Measurements from ENCODE around the gene MYMK.

The MYMK gene

DNA sequence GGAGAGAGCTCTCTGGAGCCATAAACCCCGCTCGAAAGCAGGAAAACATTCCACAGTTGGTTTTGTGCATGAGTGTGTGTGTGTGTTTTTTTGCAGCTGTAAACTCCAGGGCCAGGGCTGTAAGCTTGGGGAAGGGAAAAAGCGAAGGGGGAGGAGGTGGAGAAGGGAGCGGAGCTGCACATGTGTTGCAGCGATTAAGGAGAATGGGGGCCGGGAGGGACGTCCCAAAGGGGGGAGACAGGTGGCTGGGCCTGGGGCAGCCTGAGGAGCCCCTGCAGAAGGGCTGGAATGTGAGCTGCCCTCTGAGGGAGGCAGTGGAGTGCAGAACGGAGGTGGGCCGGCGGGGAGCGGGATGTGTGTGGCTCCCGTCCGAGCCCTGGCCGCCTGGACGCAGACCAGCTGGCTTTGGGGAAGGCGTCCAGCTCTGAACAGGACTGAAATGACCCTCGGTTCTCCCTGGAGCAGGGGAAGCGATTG lies 2.7 kb upstream of the MYMK start:
- no peak for DNase-seq (ENCODE audit: extremely low spot score)
- CTCF ChIA-PET, result interaction anchor here (0.6 kb wide), 1 partner anchor 164 kb away, joined by 3 read pairs; no protein-coding TSS in a partner anchor
- POLR2A ChIA-PET, result no interaction called here
- no peak for TF ChIP-seq ARNT (IDR thresholded peaks at IDR 0.05)
- no peak for TF ChIP-seq FOXK2 (IDR thresholded peaks at IDR 0.05)

DNA sequence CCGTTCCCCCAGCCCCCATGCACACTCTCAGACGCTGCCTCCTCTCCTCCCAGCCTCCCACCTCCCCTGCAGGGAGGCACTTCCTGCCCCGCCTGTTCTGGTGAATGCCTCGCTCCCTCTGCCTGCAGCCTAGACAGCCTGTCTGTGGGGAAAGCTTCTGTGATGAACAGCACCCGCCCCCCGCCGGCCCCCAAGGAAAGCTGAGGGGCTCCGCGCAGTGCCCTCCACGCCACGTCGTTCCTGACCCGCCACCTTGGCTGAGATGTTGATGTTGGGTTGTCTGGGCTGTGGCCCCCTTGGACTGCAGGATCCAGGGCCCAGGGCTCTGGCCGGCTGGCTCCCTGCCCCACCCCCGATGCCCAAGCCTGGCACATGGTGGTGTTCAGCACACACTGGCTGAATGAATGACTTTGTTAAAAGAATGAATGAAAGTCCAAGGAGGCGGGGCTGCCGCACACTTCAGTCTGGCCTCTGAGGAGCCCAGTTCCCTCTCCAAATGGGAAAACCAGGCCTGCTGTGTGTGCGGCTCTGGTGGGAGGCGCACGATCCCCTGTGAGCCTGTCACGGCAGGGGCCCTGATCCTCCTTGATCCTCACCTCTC lies 2.1 kb upstream of the MYMK start:
- TF ChIP-seq FOXK2 (IDR thresholded peaks at IDR 0.05), result no peak
- no peak for TF ChIP-seq ARNT (IDR thresholded peaks at IDR 0.05)
- TF ChIP-seq, protein P1, sequence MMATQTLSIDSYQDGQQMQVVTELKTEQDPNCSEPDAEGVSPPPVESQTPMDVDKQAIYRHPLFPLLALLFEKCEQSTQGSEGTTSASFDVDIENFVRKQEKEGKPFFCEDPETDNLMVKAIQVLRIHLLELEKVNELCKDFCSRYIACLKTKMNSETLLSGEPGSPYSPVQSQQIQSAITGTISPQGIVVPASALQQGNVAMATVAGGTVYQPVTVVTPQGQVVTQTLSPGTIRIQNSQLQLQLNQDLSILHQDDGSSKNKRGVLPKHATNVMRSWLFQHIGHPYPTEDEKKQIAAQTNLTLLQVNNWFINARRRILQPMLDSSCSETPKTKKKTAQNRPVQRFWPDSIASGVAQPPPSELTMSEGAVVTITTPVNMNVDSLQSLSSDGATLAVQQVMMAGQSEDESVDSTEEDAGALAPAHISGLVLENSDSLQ (IDR thresholded peaks at IDR 0.05), result no peak
- no peak for TF ChIP-seq SUZ12 (IDR thresholded peaks at IDR 0.05)
- no peak for TF ChIP-seq NFRKB (IDR thresholded peaks at IDR 0.05)
- no peak for TF ChIP-seq FOXA1 (IDR thresholded peaks at IDR 0.05)
- no peak for TF ChIP-seq TARDBP (IDR thresholded peaks at IDR 0.05)
- no peak for TF ChIP-seq BHLHE40 (IDR thresholded peaks at IDR 0.05; ENCODE audit: borderline replicate concordance)
- ChIA-PET POLR2A (interaction anchor here (0.6 kb wide), 1 partner anchor 644 kb away, joined by 4 read pairs; no protein-coding TSS in a partner anchor), CTCF (no interaction called here)
- no peak for DNase-seq (ENCODE audit: extremely low spot score)

DNA sequence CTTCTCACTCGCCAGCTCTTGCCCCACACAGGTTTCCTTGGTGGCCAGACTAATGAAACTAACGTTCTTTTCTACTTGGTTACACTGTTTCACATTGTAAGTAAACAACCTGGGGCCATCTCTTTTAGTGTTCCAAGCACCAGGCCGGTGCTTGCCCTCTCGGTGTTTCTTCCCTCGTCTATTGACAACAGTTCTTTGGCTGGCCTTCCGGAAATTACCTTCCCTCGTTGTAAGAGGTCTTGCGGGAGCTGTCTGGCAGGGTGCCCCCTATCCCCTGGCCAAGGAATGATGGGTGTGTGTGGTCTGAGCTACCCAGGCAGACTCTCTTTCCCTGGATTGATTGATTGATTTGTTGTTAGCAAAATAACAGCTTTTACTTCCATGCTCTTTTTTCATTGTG lies 918 bp upstream of the MYMK start:
- ChIA-PET CTCF (no interaction called here), POLR2A (no interaction called here)

DNA sequence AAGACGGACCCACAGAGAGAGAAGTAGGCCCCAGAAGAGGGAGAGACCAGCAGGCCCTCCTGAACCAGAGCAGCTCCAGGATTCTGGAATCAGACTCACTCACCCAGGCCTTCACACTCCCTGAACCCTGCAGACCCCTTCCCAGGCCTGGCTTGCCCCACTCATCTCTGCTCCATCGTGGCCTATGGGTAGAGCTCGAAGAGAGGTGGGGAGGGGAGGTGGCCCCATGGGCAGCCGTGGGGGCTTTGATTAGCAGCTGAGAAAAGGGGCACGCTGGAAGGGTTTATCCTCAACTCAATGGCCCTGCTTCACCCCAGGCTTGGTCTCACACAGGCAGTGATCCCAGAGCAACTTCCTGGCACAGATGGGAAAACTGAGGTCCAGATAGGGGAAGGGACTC lies 613 bp downstream of the MYMK start:
- ChIA-PET POLR2A (no interaction called here), CTCF (no interaction called here)
- DNase-seq (ENCODE audit: extremely low spot score), result no peak
- no peak for TF ChIP-seq ELF4 (IDR thresholded peaks at IDR 0.05)

More for the DNA sequence above, 918 bp upstream of the MYMK start:
- TF ChIP-seq ARNT (IDR thresholded peaks at IDR 0.05) (no peak), FOXA1 (IDR thresholded peaks at IDR 0.05) (no peak), ZNF384 (IDR thresholded peaks at IDR 0.05) (no peak), HDGF (IDR thresholded peaks at IDR 0.05; ENCODE audit: borderline replicate concordance) (no peak), CTBP1 (IDR thresholded peaks at IDR 0.05; ENCODE audit: borderline replicate concordance) (no peak), FOXK2 (IDR thresholded peaks at IDR 0.05) (no peak), L3MBTL2 (conservative IDR thresholded peaks at IDR 0.05) (no peak), BHLHE40 (IDR thresholded peaks at IDR 0.05; ENCODE audit: borderline replicate concordance) (no peak), NFRKB (IDR thresholded peaks at IDR 0.05) (no peak), LEF1 (IDR thresholded peaks at IDR 0.05; ENCODE audit: borderline replicate concordance) (no peak), ELF4 (IDR thresholded peaks at IDR 0.05) (no peak), SUZ12 (IDR thresholded peaks at IDR 0.05) (no peak), SP1 (IDR thresholded peaks at IDR 0.05) (no peak), FOXM1 (IDR thresholded peaks at IDR 0.05; ENCODE audit: borderline replicate concordance) (no peak), TARDBP (IDR thresholded peaks at IDR 0.05) (no peak)
- TF ChIP-seq, protein P1 (IDR thresholded peaks at IDR 0.05), result no peak
- no peak for DNase-seq (ENCODE audit: extremely low spot score)

DNA sequence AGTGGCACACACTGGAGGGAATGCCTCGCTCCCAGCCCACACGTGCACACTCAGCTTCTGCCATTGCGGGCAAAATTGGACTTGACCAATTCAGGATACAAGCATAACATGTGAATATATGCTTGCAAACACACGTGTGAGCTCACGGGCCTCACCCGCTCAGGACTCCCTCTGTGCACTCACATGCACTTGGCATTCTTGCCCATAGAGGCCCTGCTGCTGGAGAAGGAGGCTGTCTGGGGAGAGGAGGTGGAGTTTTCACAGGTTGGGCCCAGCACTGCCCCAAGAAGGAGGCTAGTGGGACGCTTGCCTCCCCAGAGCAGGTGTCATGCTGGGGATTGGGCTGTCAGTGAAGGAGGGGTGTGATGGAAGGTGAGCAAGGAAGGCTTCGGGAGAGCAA lies 1.7 kb downstream of the MYMK start:
- ChIA-PET POLR2A (no interaction called here), CTCF (interaction anchor here (0.6 kb wide), 1 partner anchor 14 kb away, joined by 4 read pairs; no protein-coding TSS in a partner anchor)
- no peak for DNase-seq (ENCODE audit: extremely low spot score)
- TF ChIP-seq L3MBTL2 (conservative IDR thresholded peaks at IDR 0.05), result no peak
- no peak for TF ChIP-seq SP1 (IDR thresholded peaks at IDR 0.05)
- no peak for TF ChIP-seq LEF1 (IDR thresholded peaks at IDR 0.05; ENCODE audit: borderline replicate concordance)

DNA sequence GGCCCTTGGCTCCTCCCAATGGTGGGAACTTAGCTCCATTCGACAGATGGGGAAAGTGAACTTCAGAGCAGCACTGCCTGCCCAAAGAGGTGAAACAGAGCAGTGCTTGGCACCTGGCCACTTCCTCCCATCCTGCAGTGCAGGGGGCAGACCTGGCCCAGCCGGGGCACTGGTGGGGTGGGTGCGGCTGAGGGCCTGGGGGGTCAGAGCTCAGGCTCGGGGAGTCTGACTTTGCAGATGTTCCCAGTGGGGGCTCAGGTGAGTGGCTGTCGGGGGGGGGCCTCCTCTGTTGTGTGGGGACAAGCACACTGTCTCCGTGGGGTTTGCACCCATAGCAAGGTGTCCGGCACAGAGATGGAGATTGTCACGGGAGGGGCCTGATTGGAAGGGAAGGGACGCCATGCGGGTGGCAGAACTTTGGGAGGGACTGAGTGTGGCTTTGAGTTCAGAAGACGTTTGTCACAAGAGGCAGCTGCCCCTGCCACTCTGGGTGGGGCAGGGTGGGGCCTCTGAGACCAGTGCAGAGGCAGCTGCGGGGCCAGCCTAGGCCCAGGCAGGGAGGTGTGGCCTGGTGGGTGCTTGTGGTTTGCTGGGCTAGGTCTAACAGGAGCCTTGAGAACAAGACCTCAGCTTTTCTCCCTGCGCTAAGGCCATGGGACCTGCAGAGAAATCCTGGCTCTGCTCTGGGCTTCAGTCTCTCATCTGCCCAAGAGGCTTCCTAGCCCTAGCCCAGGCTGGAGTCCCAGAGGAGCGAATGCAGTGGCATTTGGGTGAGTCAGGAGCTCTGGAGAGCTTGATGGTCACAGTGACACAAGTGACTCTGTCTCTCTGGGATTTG lies 2.5 kb downstream of the MYMK start:
- POLR2A ChIA-PET, result no interaction called here
- no peak for DNase-seq (ENCODE audit: extremely low spot score)

More for the DNA sequence above, 2.5 kb downstream of the MYMK start:
- no peak for TF ChIP-seq SP1 (IDR thresholded peaks at IDR 0.05)
- no peak for TF ChIP-seq ARNT (IDR thresholded peaks at IDR 0.05)
- no peak for TF ChIP-seq ZNF384 (IDR thresholded peaks at IDR 0.05)
- no peak for TF ChIP-seq HDGF (IDR thresholded peaks at IDR 0.05; ENCODE audit: borderline replicate concordance)
- TF ChIP-seq SUZ12 (IDR thresholded peaks at IDR 0.05), result no peak
- TF ChIP-seq FOXK2 (IDR thresholded peaks at IDR 0.05), result no peak
- no peak for TF ChIP-seq LEF1 (IDR thresholded peaks at IDR 0.05; ENCODE audit: borderline replicate concordance)
- no peak for TF ChIP-seq NFRKB (IDR thresholded peaks at IDR 0.05)
- TF ChIP-seq, protein P1 (IDR thresholded peaks at IDR 0.05), result no peak
- TF ChIP-seq ELF4 (IDR thresholded peaks at IDR 0.05), result no peak
- no peak for TF ChIP-seq L3MBTL2 (conservative IDR thresholded peaks at IDR 0.05)
- CTCF ChIA-PET, result interaction anchor here (0.7 kb wide), 1 partner anchor 217 kb away, joined by 3 read pairs; no protein-coding TSS in a partner anchor

Measured in HEK293T (cell line).